Measurements from ENCODE around the gene SBK1.
A peak's percentile ranks its signal among the peaks of the same experiment; 100 is the strongest.

The SBK1 gene

DNA sequence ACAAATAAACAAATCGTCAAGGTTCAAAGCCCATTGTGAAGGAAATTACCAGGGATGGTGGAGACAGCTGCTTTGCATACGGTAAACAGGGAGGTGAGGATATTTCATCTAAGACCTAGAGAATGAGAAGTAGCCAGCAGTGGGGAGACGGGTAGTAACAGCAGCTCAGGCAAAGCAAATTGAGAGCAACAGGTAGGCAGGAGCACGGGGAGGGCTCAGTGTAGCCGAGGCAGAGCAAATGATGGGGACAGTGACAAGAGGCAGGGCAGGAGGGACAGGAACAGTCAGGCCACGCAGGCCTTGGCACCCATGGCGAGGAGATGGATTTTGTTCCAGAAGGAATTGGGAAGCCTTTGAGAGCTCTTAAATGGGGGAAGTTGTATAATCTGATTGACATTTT is 29.0 kb upstream of the SBK1 start:
- H3K27me3 ChIP-seq (ENCODE audit: control insufficient read depth, insufficient read depth, low read length) = no peaks in the 10 kb centered on the region
- H3K36me3 ChIP-seq (ENCODE audit: control insufficient read depth, insufficient read depth, low read length) = no peaks in the 10 kb centered on the region
- H3K9me3 ChIP-seq (ENCODE audit: control insufficient read depth, insufficient read depth, low read length) = no peaks in the 10 kb centered on the region
- no peak overlapping the region for H3K4me3 ChIP-seq (ENCODE audit: low read depth, low read length)
- peaks cover 37% of the 10 kb centered on the region for H3K4me1 ChIP-seq (ENCODE audit: control insufficient read depth, insufficient read depth, low read length)
- H3K27ac ChIP-seq (ENCODE audit: low read depth, low read length) = no peak overlapping the region
- H3K9ac ChIP-seq (ENCODE audit: low read depth, low read length) = no peak overlapping the region

DNA sequence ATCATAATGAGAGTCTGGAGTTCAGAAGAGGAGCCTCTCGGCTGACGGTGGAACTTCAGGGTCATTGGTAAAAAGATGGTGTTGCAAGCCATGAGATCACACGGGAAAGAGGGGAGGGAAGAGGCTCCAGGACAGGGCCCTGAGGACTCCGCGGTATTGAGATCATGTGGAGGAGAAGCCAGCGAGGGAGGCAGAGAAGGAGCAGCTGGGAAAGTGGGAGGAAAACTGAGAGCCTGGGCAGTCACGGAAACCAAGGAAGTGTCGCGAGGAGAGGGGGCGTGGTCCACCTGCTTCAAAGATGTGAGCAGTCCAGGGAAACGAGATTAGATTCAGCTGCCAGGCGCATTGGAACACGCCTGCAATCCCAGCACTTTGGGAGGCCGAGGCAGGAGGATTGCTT is 27.7 kb upstream of the SBK1 start:
- Histone ChIP-seq H3K4me3 (ENCODE audit: low read depth, low read length) (no peak overlapping the region), H3K36me3 (ENCODE audit: control insufficient read depth, insufficient read depth, low read length) (no peaks in the 10 kb centered on the region), H3K27me3 (ENCODE audit: control insufficient read depth, insufficient read depth, low read length) (no peaks in the 10 kb centered on the region), H3K4me1 (ENCODE audit: control insufficient read depth, insufficient read depth, low read length) (peaks cover 31% of the 10 kb centered on the region), H3K9me3 (ENCODE audit: control insufficient read depth, insufficient read depth, low read length) (no peaks in the 10 kb centered on the region), H3K27ac (ENCODE audit: low read depth, low read length) (no peak overlapping the region), H3K9ac (ENCODE audit: low read depth, low read length) (no peak overlapping the region)

DNA sequence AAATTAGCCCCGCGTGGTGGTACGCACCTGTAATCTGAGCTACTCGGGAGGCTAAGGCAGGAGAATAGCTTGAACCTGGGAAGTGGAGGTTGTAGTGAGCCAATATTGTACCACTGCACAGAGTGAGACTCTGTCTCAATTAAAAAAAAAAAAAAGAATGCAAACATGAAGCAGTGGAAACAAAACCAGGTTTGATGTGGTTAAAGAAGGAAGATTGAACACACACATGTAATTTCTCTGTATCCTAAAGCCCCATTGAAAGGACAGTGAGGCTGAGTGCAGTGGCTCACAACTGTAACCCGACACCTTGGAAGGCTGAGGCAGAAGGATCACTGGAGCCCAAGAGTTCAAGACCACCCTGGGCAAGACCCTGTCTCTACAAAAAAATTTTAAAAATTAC is 26.5 kb upstream of the SBK1 start:
- Histone ChIP-seq H3K27ac (ENCODE audit: low read depth, low read length) (no peak overlapping the region), H3K4me3 (ENCODE audit: low read depth, low read length) (no peak overlapping the region), H3K9me3 (ENCODE audit: control insufficient read depth, insufficient read depth, low read length) (no peaks in the 10 kb centered on the region), H3K9ac (ENCODE audit: low read depth, low read length) (no peak overlapping the region), H3K36me3 (ENCODE audit: control insufficient read depth, insufficient read depth, low read length) (no peaks in the 10 kb centered on the region), H3K27me3 (ENCODE audit: control insufficient read depth, insufficient read depth, low read length) (no peaks in the 10 kb centered on the region), H3K4me1 (ENCODE audit: control insufficient read depth, insufficient read depth, low read length) (peaks cover 22% of the 10 kb centered on the region)

DNA sequence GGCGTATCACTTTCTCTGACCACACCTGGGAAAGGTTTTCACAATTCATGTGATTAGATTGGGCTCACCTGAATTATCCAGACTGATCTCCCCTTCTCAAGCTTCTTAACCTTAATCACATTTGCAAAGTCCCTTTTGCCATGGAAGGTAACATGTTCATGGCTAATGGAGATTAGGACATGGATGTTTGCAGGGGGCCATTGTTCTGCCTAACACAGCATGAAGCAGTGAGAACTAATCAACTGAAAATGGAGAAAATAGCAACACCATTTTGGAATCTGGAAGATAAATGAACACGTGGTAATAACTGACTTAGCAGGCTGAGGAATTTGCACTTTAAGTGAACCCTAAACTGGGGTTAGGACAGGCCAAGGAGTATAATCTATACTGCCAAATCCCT is 25.0 kb upstream of the SBK1 start:
- Histone ChIP-seq H3K4me1 (ENCODE audit: control insufficient read depth, insufficient read depth, low read length) (peaks cover 14% of the 10 kb centered on the region), H3K27me3 (ENCODE audit: control insufficient read depth, insufficient read depth, low read length) (no peaks in the 10 kb centered on the region), H3K36me3 (ENCODE audit: control insufficient read depth, insufficient read depth, low read length) (no peaks in the 10 kb centered on the region), H3K4me3 (ENCODE audit: low read depth, low read length) (no peak overlapping the region), H3K9ac (ENCODE audit: low read depth, low read length) (no peak overlapping the region), H3K9me3 (ENCODE audit: control insufficient read depth, insufficient read depth, low read length) (no peaks in the 10 kb centered on the region), H3K27ac (ENCODE audit: low read depth, low read length) (no peak overlapping the region)

DNA sequence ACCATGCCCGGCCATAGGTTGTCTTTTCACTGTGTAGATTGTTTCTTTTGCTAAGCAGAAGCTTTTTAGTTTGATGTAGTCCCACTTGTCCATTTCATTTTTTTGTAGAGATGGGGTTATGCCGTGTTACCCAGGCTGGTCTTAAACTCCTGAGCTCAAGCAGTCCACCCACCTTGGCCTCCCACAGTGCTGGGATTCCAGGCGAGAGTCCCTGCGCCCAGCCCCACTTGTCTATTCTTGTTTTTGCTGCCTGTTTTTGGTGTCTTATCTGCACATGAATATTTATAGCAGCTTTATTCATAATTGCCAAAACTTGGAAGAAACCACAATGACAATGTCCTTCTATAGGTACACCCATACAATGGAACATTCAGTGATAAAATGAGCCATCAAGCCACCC is 18.8 kb upstream of the SBK1 start:
- Histone ChIP-seq H3K36me3 (ENCODE audit: control insufficient read depth, insufficient read depth, low read length) (no peaks in the 10 kb centered on the region), H3K27me3 (ENCODE audit: control insufficient read depth, insufficient read depth, low read length) (peaks cover 7% of the 10 kb centered on the region), H3K9ac (ENCODE audit: low read depth, low read length) (no peak overlapping the region), H3K4me1 (ENCODE audit: control insufficient read depth, insufficient read depth, low read length) (no peaks in the 10 kb centered on the region), H3K9me3 (ENCODE audit: control insufficient read depth, insufficient read depth, low read length) (no peaks in the 10 kb centered on the region), H3K4me3 (ENCODE audit: low read depth, low read length) (no peak overlapping the region), H3K27ac (ENCODE audit: low read depth, low read length) (no peak overlapping the region)

DNA sequence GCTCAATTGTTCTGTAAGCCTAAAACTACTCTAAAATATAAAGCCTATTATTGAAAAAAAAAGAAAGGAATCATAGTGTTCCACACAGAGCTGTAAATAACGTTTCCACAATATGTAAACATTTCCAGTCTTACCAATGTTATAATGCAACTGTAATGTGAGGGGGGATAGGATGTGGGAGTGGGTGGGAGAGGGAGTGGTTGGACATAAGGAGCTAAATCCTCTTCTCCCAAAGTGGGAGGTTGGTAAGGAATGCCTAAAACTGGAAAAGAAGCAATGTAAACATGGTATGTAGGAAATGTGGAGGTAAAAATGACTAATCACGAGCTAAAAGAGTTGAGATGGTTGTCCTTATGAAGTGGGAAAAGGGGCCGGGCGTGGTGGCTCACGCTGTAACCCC is 17.6 kb upstream of the SBK1 start:
- Histone ChIP-seq H3K9ac (ENCODE audit: low read depth, low read length) (no peak overlapping the region), H3K4me3 (ENCODE audit: low read depth, low read length) (no peak overlapping the region), H3K36me3 (ENCODE audit: control insufficient read depth, insufficient read depth, low read length) (no peaks in the 10 kb centered on the region), H3K9me3 (ENCODE audit: control insufficient read depth, insufficient read depth, low read length) (no peaks in the 10 kb centered on the region), H3K27ac (ENCODE audit: low read depth, low read length) (no peak overlapping the region), H3K4me1 (ENCODE audit: control insufficient read depth, insufficient read depth, low read length) (no peaks in the 10 kb centered on the region), H3K27me3 (ENCODE audit: control insufficient read depth, insufficient read depth, low read length) (peaks cover 7% of the 10 kb centered on the region)

DNA sequence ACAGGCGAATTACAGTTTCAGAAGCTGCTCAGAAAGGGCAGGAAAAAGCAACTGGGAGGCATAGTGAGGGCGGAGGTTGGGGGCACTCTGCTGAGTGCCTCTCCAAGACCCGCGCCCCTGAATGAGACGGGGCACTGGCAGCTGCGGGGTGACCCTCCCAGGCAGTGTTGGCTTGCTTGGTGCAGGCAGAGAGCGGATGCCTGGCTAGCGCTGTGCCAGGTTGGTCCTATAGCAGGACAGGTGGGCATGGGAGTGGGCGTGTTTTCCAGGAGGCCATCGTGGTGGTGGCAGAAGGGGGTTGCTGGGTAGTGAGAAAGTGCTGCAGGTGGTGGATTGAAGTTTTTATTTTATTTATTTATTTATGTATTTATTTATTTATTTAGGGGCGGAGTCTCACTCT is 16.0 kb upstream of the SBK1 start:
- H3K4me1 ChIP-seq (ENCODE audit: control insufficient read depth, insufficient read depth, low read length) = no peaks in the 10 kb centered on the region
- no peaks in the 10 kb centered on the region for H3K9me3 ChIP-seq (ENCODE audit: control insufficient read depth, insufficient read depth, low read length)
- no peak overlapping the region for H3K27ac ChIP-seq (ENCODE audit: low read depth, low read length)
- no peaks in the 10 kb centered on the region for H3K36me3 ChIP-seq (ENCODE audit: control insufficient read depth, insufficient read depth, low read length)
- peaks cover 7% of the 10 kb centered on the region for H3K27me3 ChIP-seq (ENCODE audit: control insufficient read depth, insufficient read depth, low read length)
- no peak overlapping the region for H3K4me3 ChIP-seq (ENCODE audit: low read depth, low read length)
- no peak overlapping the region for H3K9ac ChIP-seq (ENCODE audit: low read depth, low read length)

DNA sequence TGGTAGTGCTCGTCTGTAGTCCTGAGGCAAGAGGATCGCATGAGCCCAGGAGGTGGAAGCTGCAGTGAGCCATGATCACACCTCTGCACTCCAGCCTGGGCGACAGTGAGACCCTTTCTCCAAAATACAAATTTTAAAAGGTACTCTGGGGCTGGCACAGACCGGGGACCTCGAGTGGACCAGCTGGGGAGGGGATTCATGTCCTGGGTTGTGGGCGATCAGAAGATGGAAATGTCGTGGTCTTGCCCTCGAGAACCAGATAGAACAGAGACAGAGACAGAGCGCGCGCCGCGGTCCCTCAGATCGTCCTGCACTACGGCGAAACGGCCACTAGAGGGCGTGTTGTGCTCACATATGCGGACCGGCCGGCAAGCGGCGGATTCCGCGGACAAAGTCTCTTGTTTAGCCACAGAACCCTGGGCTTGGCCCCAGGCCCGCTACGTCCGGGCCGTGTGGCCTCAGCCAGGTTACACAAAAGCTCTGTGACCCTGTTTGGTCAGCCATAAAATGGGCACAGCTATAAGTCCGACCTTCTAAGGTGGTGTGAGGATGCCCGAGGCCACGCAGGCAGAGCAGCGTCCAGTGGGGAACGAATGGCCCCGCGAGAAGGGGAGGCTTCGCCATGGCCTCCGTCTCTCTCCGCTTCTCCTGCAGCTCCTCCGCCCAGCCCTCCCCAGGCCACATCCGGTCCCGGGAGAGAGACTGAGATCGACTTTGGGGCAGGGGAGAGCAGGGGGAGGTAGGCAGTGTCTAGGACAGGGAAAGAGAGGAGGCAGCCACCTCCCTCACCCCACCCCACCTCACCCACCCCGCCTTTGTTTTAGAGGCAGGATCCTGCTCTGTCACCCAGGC is 14.6 kb upstream of the SBK1 start:
- Histone ChIP-seq H3K9me3 (ENCODE audit: control insufficient read depth, insufficient read depth, low read length) (no peaks in the 10 kb centered on the region), H3K27me3 (ENCODE audit: control insufficient read depth, insufficient read depth, low read length) (peaks cover 7% of the 10 kb centered on the region), H3K36me3 (ENCODE audit: control insufficient read depth, insufficient read depth, low read length) (no peaks in the 10 kb centered on the region), H3K9ac (ENCODE audit: low read depth, low read length) (peak overlapping the region; percentile 70), H3K4me3 (ENCODE audit: low read depth, low read length) (peak overlapping the region; percentile 65), H3K27ac (ENCODE audit: low read depth, low read length) (peak overlapping the region; percentile 39), H3K4me1 (ENCODE audit: control insufficient read depth, insufficient read depth, low read length) (no peaks in the 10 kb centered on the region)

DNA sequence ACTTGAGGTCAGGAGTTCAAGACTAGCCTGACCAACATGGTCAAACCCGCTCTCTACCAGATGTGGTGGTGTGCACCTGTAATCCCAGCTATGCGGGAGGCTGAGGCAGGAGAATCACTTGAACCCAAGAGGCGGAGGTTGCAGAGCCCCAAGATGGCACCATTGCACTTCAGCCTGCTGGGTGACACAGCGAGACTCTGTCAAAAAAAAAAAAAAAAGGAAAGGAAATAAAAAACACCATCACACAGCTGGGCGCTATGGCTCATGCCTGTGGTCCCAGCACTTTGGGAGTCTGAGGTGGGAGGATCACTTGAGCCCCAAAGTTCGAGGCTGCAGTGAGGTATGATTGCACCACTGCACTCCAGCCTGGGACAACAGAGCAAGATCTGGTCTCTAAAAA is 13.3 kb upstream of the SBK1 start:
- H3K27ac ChIP-seq (ENCODE audit: low read depth, low read length) = no peak overlapping the region
- no peaks in the 10 kb centered on the region for H3K9me3 ChIP-seq (ENCODE audit: control insufficient read depth, insufficient read depth, low read length)
- H3K9ac ChIP-seq (ENCODE audit: low read depth, low read length) = no peak overlapping the region
- no peaks in the 10 kb centered on the region; the same call in 1 of the 2 replicates for H3K4me1 ChIP-seq (ENCODE audit: control insufficient read depth, insufficient read depth, low read length)
- no peak overlapping the region for H3K4me3 ChIP-seq (ENCODE audit: low read depth, low read length)
- H3K36me3 ChIP-seq (ENCODE audit: control insufficient read depth, insufficient read depth, low read length) = no peaks in the 10 kb centered on the region
- peaks cover 7% of the 10 kb centered on the region for H3K27me3 ChIP-seq (ENCODE audit: control insufficient read depth, insufficient read depth, low read length)

DNA sequence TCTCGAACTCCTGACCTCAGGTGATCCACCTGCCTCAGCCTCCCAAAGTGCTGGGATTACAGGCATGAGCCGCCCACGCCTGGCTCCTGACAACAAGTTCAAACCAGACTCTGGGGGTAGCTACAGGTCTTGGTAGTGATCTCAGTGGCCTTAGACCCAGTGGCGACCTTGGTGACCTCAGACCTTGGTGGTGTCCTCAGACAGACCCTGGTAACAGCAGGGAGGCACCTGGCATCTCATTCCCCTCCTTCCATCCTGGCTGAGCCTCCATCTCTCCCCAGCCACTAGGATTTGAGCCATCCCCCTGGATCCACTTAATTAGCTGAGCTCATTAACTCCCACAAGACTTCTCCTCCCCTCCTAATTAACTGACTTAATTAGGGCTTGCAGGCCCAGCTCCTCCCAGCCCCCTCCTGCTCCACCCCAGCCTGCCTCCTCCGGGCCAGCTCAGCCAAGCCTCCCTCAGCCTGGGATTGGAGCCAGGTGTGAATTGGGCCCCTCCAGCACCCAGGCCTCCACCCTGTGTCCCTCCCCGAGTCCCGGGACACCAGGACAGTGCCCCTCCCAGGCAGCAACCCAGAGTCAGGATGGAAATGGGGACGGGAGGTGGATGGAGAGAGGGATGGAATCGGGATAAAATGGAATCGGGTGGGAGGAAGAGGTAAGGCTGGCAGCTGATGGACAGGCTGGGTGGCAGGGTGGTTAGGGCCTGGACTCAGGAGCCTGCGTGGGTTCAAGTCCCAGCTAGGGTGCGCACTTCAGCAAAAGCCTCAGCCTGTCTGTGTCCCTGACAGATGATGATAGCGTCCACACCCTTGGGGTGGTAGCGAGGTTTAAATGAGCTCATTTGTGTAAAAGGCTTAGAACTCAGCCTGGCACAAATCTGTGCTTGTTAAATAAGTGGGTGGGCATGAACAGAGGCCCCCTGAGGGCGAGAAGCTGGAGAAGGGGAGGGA is 11.2 kb upstream of the SBK1 start:
- Histone ChIP-seq H3K27me3 (ENCODE audit: control insufficient read depth, insufficient read depth, low read length) (peaks cover 7% of the 10 kb centered on the region), H3K36me3 (ENCODE audit: control insufficient read depth, insufficient read depth, low read length) (peaks cover 6% of the 10 kb centered on the region), H3K9ac (ENCODE audit: low read depth, low read length) (no peak overlapping the region)

DNA sequence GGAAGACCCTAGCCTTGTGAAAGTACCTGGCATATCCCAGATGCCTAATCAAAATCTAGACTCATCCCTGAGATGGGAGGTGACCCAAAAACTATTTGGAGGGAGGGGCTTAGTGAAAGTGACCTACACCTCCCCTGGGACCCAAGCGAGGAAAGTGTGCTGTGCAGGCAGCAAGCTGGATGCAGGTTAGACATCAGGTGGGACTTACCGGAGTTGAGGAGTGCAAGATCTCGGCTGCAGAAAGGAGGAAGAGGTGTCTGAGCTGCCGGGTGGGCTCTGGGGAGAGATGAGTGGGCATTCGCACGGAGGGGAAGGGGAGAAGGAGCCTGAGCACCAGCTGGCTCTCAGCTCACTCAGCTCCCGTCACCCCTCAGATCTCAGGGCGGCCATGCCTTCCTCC is 10.3 kb upstream of the SBK1 start:
- Histone ChIP-seq H3K4me1 (ENCODE audit: control insufficient read depth, insufficient read depth, low read length) (peaks cover 4% of the 10 kb centered on the region; the same call in 1 of the 2 replicates), H3K36me3 (ENCODE audit: control insufficient read depth, insufficient read depth, low read length) (peaks cover 10% of the 10 kb centered on the region), H3K4me3 (ENCODE audit: low read depth, low read length) (no peak overlapping the region), H3K9ac (ENCODE audit: low read depth, low read length) (no peak overlapping the region), H3K9me3 (ENCODE audit: control insufficient read depth, insufficient read depth, low read length) (no peaks in the 10 kb centered on the region), H3K27ac (ENCODE audit: low read depth, low read length) (no peak overlapping the region), H3K27me3 (ENCODE audit: control insufficient read depth, insufficient read depth, low read length) (peaks cover 5% of the 10 kb centered on the region)

More for the DNA sequence above, 11.2 kb upstream of the SBK1 start:
- Histone ChIP-seq H3K4me3 (ENCODE audit: low read depth, low read length) (no peak overlapping the region), H3K27ac (ENCODE audit: low read depth, low read length) (no peak overlapping the region), H3K4me1 (ENCODE audit: control insufficient read depth, insufficient read depth, low read length) (peaks cover 4% of the 10 kb centered on the region; the same call in 1 of the 2 replicates), H3K9me3 (ENCODE audit: control insufficient read depth, insufficient read depth, low read length) (no peaks in the 10 kb centered on the region)
